ENCODE results near the gene IGF2BP3.
"Not testable (repeated sequence)": the region's sequence is repeated elsewhere in the genome, so short reads cannot be mapped to it uniquely, and the experiment has no call there.

IGF2BP3 gene

DNA sequence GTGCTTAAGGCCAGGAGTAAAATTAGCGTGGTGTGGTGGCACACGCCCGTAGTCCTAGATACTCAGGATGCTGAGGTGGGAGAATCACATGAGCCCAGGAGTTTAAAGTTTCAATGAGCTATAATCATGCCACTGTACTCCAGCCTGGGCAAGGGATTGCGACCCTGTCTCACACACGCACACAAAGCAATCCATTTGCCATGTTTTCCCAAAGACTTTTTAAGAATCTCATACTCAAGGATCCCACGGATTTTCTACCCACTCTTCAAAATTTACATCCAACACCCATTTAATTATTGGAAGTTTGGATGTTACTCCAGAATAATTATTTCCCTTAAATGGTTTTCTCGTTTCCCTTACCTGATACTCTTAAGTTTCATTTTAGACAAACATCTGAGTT is 47.9 kb downstream of the IGF2BP3 start:
- DNase-seq (ENCODE audit: low read depth) = no peak

DNA sequence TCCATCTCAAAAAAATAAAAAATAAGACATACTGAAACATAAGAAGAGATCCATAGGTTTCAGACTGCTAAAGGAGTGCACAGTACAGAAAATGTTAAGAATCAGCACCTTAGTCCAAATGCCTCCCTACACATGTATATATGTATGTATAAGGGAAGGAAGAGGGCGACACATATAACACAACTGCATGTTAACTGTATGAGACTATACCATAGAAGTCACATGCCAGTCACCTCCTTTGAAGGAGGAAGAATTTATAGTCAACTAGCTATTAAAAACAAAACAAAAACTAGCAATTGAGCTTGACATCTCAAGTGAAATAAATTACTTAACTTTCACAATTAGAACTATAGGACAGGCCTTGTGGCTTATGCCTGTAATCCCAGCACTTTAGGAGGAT is 50.4 kb downstream of the IGF2BP3 start:
- no peak for DNase-seq (ENCODE audit: low read depth)

DNA sequence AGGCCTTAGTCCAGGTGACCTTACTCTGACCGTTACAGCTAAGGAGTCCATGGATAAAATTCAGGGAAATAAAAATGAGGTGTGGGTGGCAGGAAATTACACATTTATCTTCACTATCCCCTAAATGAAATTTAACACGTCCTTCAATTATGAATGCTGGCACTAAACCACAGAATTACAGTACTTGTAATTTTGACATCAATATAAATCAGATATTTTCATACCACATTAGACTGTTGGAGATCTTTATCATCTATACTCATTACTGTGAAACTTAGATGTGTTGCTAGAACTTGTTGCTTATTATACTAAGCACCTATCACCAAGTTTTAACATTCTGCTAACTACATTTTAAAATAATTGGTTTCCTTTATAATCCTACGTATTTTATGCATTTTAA is 51.1 kb downstream of the IGF2BP3 start:
- DNase-seq (ENCODE audit: low read depth) = no peak

DNA sequence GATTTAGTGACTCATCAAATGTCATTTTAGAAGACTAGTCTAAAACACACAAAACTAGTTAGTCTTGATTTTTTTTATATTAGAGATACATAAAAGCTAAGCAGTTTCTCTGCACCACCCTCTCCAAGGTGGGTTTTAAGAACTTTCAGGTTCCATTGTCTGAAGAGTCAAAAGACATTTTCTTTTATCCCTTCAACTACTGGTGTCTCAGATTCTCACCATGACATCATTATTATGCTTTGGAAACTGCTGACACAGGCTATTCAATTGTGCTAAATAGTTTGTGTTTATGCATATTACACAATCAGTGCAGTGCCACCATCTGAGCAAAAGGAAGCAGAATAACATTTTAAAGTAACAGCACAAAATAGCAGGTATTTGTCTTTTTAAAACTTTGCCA is 52.2 kb downstream of the IGF2BP3 start:
- no peak for DNase-seq (ENCODE audit: low read depth)

DNA sequence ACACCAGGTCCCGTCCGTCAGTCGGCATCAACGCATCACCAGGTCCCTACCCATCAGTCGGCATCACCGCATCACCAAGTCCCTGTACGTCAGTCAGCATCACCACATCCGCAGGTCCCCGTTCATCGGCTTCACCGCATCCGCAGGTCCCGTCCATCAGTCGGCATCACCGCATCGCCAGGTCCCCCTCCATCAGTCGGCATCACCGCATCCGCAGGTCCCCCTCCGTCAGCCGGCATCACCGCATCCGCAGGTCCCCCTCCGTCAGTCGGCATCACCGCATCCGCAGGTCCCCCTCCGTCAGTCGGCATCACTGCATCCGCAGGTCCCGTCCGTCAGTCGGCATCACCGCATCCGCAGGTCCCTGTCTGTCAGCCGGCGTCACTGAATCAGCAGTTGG is 55.1 kb downstream of the IGF2BP3 start:
- no peak for DNase-seq (ENCODE audit: low read depth)

DNA sequence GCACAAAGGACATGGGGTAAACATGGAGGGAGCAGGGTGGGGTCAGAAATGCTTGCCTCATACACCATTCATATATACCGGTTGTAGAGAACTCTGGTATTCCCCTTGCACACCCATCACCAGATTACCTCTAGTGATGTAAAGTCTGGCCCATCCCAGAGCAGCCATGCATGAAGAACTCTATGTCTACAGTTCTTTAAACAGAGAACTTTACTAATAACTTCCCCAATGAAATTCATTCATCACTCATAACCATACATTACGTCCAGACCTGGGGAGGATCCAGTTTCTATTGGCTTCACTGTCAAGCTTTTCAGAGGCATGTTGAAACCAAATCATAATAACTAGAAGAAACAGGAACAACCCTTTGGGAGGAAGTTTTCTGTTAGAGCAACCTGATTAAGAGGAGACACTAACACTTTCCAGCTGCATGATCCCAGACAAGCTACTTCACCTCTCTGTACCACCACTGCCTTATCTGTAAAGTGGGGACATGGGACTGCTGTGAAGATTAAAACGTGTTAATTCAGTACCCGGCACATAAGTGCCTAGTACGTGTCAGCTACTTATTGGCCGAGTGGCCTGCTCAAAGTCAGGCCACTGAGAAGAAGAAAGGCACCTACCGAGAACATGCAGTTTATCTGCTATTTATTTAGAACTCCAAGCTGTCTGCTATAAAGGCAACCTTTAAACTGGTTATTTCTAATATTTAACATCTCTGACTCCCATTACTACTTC is 59.7 kb downstream of the IGF2BP3 start:
- DNase-seq (ENCODE audit: low read depth) = no peak

DNA sequence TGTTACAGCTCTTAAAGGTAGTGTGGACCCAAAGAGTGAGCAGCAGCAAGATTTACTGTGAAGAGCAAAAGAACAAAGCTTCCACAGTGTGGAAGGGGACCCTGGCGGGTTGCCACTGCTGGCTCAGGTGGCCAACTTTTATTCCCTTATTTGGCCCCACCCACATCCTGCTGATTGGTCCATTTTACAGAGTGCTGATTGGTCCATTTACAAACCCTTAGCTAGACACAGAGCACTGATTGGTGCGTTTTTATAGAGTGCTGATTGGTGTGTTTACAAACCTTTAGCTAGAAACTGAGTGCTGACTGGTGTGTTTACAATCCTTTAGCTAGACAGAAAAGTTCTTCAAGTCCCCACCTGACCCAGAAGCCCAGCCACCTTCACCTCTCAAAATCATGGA is 63.7 kb downstream of the IGF2BP3 start:
- not testable (repeated sequence) for DNase-seq (ENCODE audit: low read depth)

DNA sequence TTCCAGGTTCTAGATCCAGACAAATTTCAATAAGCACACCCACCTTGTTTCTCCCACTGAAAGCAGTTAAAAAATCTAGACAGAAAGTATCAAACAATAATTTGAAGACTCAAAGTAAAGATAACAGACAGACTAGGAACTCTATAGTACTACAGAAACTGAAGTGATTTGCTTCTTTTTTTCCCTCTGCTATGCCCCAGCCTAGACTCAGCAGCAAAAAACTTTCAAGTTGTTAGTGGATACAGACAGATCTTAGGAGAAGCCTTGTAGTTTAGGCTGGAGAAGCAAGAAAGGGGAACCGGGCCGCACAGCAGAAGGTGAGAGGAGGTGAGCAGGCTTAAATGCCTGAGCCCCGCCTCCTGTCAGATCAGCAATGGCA is 65.1 kb downstream of the IGF2BP3 start:
- DNase-seq (ENCODE audit: low read depth) = no peak

DNA sequence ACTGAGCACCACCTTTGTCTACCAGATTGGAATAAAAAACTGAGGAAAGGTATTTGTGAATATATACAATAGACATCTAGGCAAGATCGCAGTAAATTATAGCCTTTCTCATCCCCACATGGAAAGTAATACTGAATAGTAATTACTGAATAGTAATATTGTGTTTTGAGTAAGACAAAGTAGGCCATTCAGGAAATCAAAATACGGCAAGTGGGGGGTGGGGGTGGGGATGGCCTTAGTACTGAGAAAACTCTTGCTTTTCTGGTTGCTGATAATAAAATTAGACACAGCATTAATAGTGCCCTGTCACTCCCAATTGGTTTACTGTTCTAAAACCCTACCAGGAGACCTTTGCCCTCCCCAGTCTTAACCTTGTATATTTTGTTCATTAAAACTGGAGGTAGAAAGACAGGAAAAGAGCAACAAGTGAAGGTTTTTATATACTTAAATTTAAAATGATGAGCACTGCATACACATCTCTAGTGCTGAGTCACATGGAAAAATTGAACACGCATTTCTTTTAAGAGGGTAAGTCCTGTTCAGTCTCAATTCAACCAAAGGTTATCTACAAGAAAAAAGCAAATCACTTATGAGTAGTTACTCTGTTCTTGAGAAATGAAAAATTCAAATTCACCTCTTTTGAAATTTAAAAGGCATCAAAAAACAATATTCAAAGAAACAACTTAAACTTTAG is 65.6 kb downstream of the IGF2BP3 start:
- no peak for DNase-seq (ENCODE audit: low read depth)

DNA sequence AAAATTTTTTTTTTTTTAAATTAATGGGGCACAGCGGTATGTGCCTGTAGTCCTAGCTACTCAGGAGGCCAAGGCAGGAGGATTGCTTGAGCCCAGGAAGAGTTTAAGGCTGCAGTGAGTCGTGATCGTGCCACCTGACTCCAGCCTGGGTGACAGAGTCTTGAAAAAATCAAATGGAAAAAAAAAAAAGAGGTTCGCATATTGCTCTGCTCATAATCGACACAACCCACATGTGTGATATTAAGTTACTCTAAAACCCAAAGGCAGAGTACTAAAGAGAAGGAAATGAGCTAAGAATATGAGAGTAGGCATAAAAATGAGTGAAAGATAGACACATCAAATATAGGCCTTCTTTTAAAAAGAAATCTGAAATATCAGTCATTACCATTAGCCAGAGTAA is 66.3 kb downstream of the IGF2BP3 start:
- DNase-seq (ENCODE audit: low read depth) = no peak

DNA sequence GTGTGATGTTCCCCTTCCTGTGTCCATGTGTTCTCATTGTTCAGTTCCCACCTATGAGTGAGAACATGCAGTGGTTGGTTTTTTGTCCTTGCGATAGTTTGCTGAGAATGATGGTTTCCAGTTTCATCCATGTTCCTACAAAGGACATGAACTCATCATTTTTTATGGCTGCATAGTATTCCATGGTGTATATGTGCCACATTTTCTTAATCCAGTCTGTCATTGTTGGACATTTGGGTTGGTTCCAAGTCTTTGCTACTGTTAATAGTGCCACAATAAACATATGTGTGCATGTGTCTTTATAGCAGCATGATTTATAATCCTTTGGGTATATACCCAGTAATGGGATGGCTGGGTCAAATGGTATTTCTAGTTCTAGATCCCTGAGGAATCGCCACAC is 72.2 kb downstream of the IGF2BP3 start:
- DNase-seq (ENCODE audit: low read depth) = not testable (repeated sequence)

DNA sequence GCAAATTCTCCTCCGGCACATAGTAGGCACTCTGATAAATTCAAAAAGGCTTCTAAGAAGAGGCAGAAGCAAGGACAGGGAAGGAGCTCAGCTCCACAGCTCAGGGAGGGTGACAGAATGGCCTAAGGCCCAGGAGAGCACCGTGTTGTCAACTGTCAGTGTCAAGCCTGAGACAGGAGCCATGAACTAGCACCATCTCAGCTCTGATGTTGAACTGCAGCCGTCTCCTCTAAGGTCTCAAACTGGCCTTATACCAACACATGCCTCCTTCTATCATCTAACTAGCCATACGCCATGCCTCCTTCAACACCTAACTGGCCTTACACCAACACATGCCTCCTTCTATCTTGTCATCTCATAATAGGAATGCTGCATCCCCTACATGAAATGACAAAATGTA is 73.0 kb downstream of the IGF2BP3 start:
- DNase-seq (ENCODE audit: low read depth) = no peak

DNA sequence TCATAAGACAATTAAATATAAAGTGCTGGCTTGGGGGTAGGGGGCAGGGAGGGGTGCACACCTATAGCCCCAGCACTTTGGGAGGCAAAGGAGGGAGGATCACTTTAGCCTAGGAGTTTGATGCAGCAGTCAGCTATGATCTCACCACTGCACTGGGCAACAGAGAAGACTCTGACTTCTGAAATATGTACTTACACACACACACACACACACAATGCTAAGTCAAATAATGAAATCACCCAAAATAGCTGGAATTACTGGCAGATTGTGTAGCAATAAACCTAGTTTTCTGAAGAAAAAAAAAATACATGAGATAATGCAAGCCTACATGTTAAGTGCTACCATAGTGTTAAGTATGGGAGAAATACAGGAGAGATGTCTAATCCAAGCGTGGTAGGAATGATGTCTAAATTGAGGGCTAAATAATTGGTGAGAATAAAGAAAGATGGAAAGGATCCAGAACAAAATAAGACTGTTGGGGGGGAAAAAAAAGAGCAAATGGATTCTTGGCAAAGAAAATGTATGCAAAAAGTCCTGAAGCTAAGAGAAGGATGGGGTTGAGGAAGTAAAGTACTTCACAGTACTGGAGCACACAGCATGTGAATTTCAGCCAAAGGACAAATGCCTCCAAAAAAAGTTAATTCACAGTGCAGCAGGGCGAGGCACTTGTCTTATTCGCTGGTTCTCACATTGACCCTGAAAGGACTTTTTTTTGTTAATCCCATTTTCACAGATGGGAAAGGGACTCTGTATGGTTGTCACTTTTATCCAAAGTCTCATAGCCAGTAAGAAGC is 73.9 kb downstream of the IGF2BP3 start:
- no peak for DNase-seq (ENCODE audit: low read depth)

DNA sequence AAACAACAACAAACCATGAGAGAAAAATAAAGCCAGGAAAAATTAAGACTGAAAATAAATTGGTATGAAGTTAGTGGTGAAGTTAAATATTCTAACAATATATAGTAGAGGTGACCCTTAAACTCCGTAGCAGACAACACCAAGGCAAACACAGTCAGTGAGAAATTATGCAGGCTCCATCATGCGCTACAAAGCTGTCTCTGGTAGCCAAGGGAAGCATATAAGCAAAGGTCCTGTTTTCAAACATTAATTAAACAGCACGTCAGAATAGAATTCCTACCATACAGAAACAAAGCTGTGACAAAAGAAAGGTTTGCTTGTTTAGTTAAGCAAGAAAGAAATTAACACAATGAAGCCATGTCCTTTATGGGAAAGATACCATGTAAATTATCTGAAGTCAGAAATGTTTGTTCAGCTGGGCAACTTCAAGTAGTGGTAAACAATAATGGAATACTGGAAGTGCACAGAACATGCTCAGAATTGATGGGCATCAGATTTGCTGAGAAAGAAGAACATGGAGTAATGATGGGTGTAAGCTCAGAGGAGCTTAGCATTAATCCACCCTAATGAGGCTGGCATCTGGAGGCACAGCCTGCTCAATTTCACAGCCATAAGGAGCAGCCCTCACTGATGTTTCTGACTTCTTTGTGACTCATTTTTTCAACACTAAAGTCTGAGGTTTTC is 75.7 kb downstream of the IGF2BP3 start:
- DNase-seq (ENCODE audit: low read depth) = no peak

DNA sequence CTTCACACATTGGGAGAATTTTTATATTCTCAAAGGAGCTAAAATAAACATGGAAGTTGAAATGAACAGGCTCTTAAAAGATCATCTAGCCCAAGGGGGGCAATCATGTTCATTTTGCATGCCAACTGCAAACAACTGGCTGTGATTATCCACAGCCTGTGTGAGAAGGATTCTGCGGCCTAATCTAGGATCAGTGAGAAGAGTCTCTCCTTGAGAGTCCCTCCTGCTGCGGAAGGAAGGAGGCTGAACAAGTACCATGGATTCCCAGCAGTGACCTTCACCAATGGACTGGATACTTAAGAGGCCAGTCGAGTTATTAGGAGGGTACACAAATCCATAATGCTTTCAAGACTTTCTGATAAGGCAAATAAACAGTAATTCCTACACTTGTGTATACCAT is 76.7 kb downstream of the IGF2BP3 start:
- no peak for DNase-seq (ENCODE audit: low read depth)

DNA sequence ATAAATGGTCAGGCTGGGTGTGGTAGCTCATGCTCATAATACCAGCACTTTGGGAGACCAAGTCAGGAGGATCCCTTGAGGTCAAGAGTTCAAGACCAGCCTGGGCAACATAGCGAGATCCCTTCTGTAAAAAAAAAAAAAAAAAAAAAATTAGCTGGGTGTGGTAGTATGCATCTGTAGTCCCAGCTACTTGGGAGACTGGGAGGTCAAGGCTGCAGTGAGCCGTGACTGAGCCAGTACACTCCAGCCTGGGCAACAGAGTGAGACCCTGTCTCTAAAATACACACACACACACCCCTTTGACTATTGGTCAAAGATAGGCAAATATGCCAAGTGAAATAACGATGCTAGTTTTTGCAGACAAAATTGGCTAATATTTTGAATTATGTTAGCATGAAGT is 80.6 kb downstream of the IGF2BP3 start:
- DNase-seq (ENCODE audit: low read depth) = no peak

DNA sequence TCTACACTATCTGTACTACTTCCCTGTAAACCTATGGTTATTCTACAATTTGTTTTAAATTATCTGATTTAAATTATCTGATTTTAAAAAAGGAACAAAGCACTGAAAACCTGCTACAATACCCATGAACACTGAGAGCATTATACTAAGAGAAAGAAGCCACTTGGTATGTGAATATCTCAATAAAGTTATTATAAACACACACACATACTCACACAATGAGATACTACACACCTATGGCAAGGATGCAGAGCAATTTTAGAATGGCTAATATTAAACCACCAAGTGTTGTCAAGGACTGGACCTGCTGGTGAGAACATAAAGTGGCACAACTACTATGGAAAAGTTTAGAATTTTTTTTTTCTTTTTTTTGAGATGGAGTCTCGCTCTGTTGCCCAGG is 82.7 kb downstream of the IGF2BP3 start:
- DNase-seq (ENCODE audit: low read depth) = no peak

DNA sequence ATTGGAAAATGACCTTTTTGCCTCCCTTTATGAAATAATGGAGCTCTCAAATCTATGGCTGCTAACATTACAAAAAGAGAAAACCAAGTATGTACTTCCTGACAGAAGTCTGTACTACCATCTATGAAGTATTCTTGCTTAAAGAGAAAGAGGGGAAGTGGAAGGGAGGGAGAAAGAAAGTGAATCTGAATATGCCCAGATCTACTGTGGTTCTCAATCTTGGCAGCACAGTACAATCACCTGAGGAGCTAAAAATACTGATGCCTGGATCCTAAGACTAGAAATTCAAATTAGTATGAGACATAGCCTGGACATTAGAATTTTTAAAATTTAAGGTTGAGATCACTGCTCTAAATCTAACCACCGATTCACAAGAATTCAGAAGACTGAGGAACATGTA is 85.2 kb downstream of the IGF2BP3 start:
- DNase-seq (ENCODE audit: low read depth) = no peak

DNA sequence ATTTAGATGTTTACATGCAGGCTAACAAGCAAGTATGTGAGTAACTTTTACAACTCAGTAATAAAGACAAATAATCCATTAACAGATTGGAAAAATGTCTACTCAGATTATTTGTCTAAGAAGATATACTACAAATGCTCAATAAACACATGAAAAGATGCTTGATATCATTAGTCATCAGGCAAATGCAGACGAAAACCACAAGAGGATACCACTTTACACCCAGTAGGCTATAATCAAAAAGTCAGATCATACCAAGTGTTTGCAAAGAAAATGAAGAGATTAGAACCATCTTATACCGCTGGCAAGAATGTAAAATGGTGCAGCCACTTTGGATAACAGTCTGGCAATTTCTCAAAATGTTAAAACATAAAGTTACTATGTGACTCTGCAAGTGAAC is 87.1 kb downstream of the IGF2BP3 start:
- DNase-seq (ENCODE audit: low read depth) = no peak

DNA sequence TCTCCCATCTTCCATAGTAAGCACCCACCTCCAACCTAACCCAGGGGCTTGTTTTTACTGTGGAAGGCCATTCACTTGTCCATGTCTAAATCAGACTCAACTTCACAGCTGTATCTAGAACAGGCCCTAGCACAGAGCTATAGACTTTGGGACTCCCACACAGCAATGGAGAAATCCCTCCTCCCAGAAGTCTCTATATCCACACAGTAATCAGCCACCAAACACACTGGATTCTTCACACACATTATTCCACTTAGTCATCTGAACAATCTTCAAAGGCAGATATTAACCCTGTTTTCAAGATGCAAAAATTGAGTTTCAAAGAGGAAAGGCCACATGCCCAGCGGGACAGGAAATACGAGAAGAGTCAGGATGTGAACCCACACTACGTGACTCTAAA is 89.3 kb downstream of the IGF2BP3 start:
- DNase-seq (ENCODE audit: low read depth) = no peak

DNA sequence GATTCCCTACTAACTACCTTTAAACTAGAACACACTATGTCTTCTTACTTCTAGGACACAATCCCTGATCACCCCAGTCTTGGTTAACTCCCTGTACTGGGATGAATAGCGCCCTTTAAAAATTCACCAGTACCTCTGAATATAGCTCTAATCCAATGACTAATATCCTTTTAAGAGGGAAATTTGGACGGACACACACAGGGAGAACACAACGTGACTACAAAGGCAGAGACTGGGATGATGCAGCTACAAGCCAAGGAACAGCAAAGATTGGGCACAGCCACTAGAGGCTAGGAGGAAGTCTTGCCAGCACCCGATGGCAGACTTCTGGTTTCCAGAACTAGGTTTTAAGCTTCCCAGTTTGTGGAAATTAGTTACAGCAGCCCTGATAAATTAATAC is 89.7 kb downstream of the IGF2BP3 start:
- no peak for DNase-seq (ENCODE audit: low read depth)

DNA sequence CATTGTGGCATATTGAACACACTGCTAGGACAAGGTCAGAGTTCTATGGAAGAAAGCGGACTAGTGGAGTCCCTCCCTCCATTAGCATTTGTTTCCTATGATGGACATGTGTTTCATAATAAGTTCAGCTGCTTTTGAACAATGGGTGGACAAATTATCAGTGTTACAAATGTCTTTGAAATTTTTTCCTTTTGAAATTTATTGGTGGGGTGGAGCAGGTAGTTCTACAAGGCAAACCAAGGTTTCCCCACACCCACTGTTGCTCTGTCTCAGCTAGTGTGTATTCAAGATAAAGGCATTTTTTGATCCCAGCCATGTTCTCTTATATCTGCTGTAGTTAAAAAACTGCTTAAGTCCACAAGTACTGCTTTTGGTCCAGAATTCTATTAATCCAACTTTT is 91.3 kb downstream of the IGF2BP3 start:
- no peak for DNase-seq (ENCODE audit: low read depth)

DNA sequence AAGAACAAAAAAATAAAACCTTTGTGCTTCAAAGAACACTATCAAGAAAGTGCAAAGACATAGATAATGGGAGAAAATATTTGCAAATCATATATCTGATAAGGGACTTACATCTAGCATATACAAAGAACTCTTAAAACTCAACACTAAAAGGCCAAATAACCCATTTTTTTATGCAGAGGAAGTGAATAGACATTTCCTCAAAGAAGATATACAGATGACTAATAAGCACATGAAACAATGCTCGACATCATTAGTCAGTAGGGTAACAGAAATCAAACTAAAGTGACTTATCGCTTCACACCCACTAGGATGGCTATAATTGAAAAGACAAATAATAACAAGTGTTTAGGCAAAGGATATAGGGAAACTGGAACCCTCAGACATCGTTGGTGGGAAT is 93.2 kb downstream of the IGF2BP3 start:
- DNase-seq (ENCODE audit: low read depth) = no peak
